Measurements from ENCODE around the gene CDON.
"Not testable (repeated sequence)": the region's sequence is repeated elsewhere in the genome, so short reads cannot be mapped to it uniquely, and the experiment has no call there.

The CDON gene

GRCh38 chr11:125922156-125922555 is 140.5 kb downstream of the CDON start:
- DNase-seq: no peak

- DNase-seq: no peak
These were observed 141.6 kb downstream of the CDON start for GRCh38 chr11:125921042-125921441.

- DNase-seq: no peak
These were observed 144.4 kb downstream of the CDON start for GRCh38 chr11:125918140-125918840.

GRCh38 chr11:125916683-125917347 is 145.9 kb downstream of the CDON start:
- no peak for DNase-seq

- not testable (repeated sequence) for DNase-seq
These were observed 148.1 kb downstream of the CDON start for GRCh38 chr11:125914601-125915000.

GRCh38 chr11:125910226-125910849 is 152.3 kb downstream of the CDON start:
- no peak for DNase-seq
